ENCODE data around the gene FAF1.
"Not testable (repeated sequence)": the region's sequence is repeated elsewhere in the genome, so short reads cannot be mapped to it uniquely, and the experiment has no call there.

The FAF1 gene

GRCh38 chr1:50568782-50569181 lies 391.3 kb downstream of the FAF1 start:
- no peak for DNase-seq

GRCh38 chr1:50566405-50566804 lies 393.7 kb downstream of the FAF1 start:
- no peak for DNase-seq

GRCh38 chr1:50564417-50564816 lies 395.6 kb downstream of the FAF1 start:
- DNase-seq = no peak

GRCh38 chr1:50562106-50562505 lies 398.0 kb downstream of the FAF1 start:
- DNase-seq = no peak

- no peak for DNase-seq
Observed at GRCh38 chr1:50559421-50559820, 400.6 kb downstream of the FAF1 start.

GRCh38 chr1:50553921-50554320 lies 406.1 kb downstream of the FAF1 start:
- no peak for DNase-seq

- no peak for DNase-seq
Observed at GRCh38 chr1:50548243-50548642, 411.8 kb downstream of the FAF1 start.

- no peak for DNase-seq
Observed at GRCh38 chr1:50542362-50542761, 417.7 kb downstream of the FAF1 start.

GRCh38 chr1:50538476-50538875 lies 421.6 kb downstream of the FAF1 start:
- no peak for DNase-seq

- no peak for DNase-seq
Observed at GRCh38 chr1:50531601-50532000, 428.5 kb downstream of the FAF1 start.

- DNase-seq = no peak
Observed at GRCh38 chr1:50531027-50531426, 429.0 kb downstream of the FAF1 start.

GRCh38 chr1:50529510-50529909 lies 430.6 kb downstream of the FAF1 start:
- DNase-seq = no peak

GRCh38 chr1:50527987-50528320 lies 432.1 kb downstream of the FAF1 start:
- DNase-seq = not testable (repeated sequence)

GRCh38 chr1:50527249-50527986 lies 432.6 kb downstream of the FAF1 start:
- DNase-seq = no peak

GRCh38 chr1:50526431-50526830 lies 433.6 kb downstream of the FAF1 start:
- no peak for DNase-seq

GRCh38 chr1:50523548-50523947 lies 436.5 kb downstream of the FAF1 start:
- no peak for DNase-seq

- DNase-seq = no peak
Observed at GRCh38 chr1:50522691-50523342, 437.2 kb downstream of the FAF1 start.

- no peak for DNase-seq
Observed at GRCh38 chr1:50521703-50522102, 438.4 kb downstream of the FAF1 start.

GRCh38 chr1:50517488-50517887 lies 442.6 kb downstream of the FAF1 start:
- no peak for DNase-seq

- DNase-seq = no peak
Observed at GRCh38 chr1:50516056-50516455, 444.0 kb downstream of the FAF1 start.

- DNase-seq = no peak
Observed at GRCh38 chr1:50508040-50508586, 452.0 kb downstream of the FAF1 start.

- DNase-seq = no peak
Observed at GRCh38 chr1:50505427-50505826, 454.6 kb downstream of the FAF1 start.

GRCh38 chr1:50503515-50503914 lies 456.6 kb downstream of the FAF1 start:
- DNase-seq = no peak
